Activated T-cell treated with anti-CD3 and anti-CD28 coated beads for 1 hour (primary cell): ENCODE data around the gene NUP188.
"Not testable (repeated sequence)": the region's sequence is repeated elsewhere in the genome, so short reads cannot be mapped to it uniquely, and the experiment has no call there.

Experiments
- DNase-seq: peaks from one replicate; pipeline ENCODE4 v3.0.0-alpha.2; 2020; ENCODE audit warnings: low read depth

NUP188 gene

GRCh38 chr9:129030191-129030590 is 82.7 kb downstream of the NUP188 start:
- DNase-seq: no peak

GRCh38 chr9:129031514-129031913 is 84.0 kb downstream of the NUP188 start:
- no peak for DNase-seq

- no peak for DNase-seq
These were observed 85.2 kb downstream of the NUP188 start for GRCh38 chr9:129032541-129033159.

GRCh38 chr9:129033216-129033615 is 85.7 kb downstream of the NUP188 start:
- no peak for DNase-seq

GRCh38 chr9:129035838-129036237 is 88.3 kb downstream of the NUP188 start:
- DNase-seq: not testable (repeated sequence)

GRCh38 chr9:129036241-129036922 is 88.9 kb downstream of the NUP188 start, which contains the start of gene MIGA2:
TSS of gene MIGA2 (plus strand) at chr9:129036626. CDS start at chr9:129040595, 3,969 bp downstream.
- DNase-seq: peak; percentile 84

GRCh38 chr9:129036923-129037766 is 89.6 kb downstream of the NUP188 start:
- DNase-seq: no peak

- DNase-seq: no peak
These were observed 90.2 kb downstream of the NUP188 start for GRCh38 chr9:129037767-129038098.

- no peak for DNase-seq
These were observed 90.8 kb downstream of the NUP188 start for GRCh38 chr9:129038109-129038852.

GRCh38 chr9:129040113-129040643 is 92.7 kb downstream of the NUP188 start:
- DNase-seq: no peak

- DNase-seq: no peak
These were observed 94.5 kb downstream of the NUP188 start for GRCh38 chr9:129042016-129042415.

GRCh38 chr9:129052592-129052991 is 105.1 kb downstream of the NUP188 start:
- DNase-seq: no peak

- DNase-seq: no peak
These were observed 105.5 kb downstream of the NUP188 start for GRCh38 chr9:129053020-129053419.

- DNase-seq: no peak
These were observed 106.8 kb downstream of the NUP188 start for GRCh38 chr9:129054163-129054851.
